Thymus (tissue), 11 donors: ENCODE data around the gene PELI2. TPM values are rescaled to one million over a fixed set of nuclear protein-coding genes. Genes with fewer than 3 reads are reported as not detected.

ENCODE experiments used
- DNase-seq, 9 donors: peaks; one replicate each; pipeline ENCODE4 v3.0.0-alpha.2; 2013; ENCODE audit warnings: low spot score in 9 of 9, low read depth in 6 of 9, missing footprints in 1 of 9
- H3K27ac ChIP-seq, 2 donors: one replicate each; pipeline ENCODE4 v1.5.1; 2013; ENCODE audit warnings: control low read depth in 1 of 2, low read depth in 1 of 2, low read length in 1 of 2, mild to moderate bottlenecking in 1 of 2, moderate library complexity in 1 of 2
- H3K27me3 ChIP-seq, 2 donors: one replicate each; pipeline ENCODE4 v1.5.1; 2013; ENCODE audit warnings: low read length in 1 of 2; ENCODE audit not compliant: control insufficient read depth in 2 of 2, insufficient read depth in 1 of 2
- H3K36me3 ChIP-seq, 2 donors: one replicate each; pipeline ENCODE4 v1.5.1; 2013; ENCODE audit warnings: low read length in 1 of 2, mild to moderate bottlenecking in 1 of 2, moderate library complexity in 1 of 2; ENCODE audit not compliant: control insufficient read depth in 2 of 2, insufficient read depth in 2 of 2
- H3K4me1 ChIP-seq, 2 donors: one replicate each; pipeline ENCODE4 v1.5.1; 2013; ENCODE audit warnings: low read length in 2 of 2; ENCODE audit not compliant: control insufficient read depth in 2 of 2, insufficient read depth in 2 of 2
- H3K4me3 ChIP-seq, 2 donors: one replicate each; pipeline ENCODE4 v1.5.1; 2013; ENCODE audit warnings: low read length in 2 of 2, control low read depth in 1 of 2, mild to moderate bottlenecking in 1 of 2
- H3K9me3 ChIP-seq, 2 donors: one replicate each; pipeline ENCODE4 v1.5.1; 2013; ENCODE audit warnings: low read length in 1 of 2, mild to moderate bottlenecking in 1 of 2; ENCODE audit not compliant: control insufficient read depth in 2 of 2, insufficient read depth in 1 of 2
- WGBS: extraction: QIAGEN DNeasy Blood & Tissue Kit; methylation state at CpG from one replicate; pipeline ENCODE4 v1.1.7; 2013; 5-methylcytosine and 5-hydroxymethylcytosine counted together
- polyA plus RNA-seq: library from polyadenylated mRNA; stranded (reverse); fragments of 200-250 nt; gene quantifications from one replicate; pipeline ENCODE4 v1.2.3, GENCODE V29; 2013
- total RNA-seq: library from RNA; stranded (reverse); fragments of 120-200 nt; gene quantifications from one replicate; pipeline ENCODE4 v1.2.4, GENCODE V29; 2013
- donor health status: healthy.

The PELI2 gene
- total and polyA plus RNA-seq, 2 donors: 8.6 to 21.1 TPM

DNA sequence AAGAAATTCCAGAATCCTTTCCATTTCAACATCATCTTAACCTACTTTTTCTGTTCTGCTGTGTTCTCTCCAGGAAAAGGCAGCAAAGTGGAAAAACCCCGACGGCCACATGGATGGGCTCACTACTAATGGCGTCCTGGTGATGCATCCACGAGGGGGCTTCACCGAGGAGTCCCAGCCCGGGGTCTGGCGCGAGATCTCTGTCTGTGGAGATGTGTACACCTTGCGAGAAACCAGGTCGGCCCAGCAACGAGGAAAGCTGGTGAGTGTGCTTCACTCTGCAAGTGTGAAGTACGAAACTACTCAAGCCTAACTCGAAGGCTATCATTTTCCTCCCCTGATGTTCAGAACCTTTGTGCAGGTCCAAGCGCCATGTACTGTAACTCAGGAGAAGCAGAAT, 172.0 kb downstream of the PELI2 start:
- DNase-seq: no peak
- 98% methylated on average over 14 of the region's 14 CpGs for WGBS
- Histone ChIP-seq H3K4me3 (no peak overlapping the region), H3K27me3 (no peaks in the 10 kb centered on the region), H3K27ac (no peak overlapping the region), H3K4me1 (no peaks in the 10 kb centered on the region), H3K36me3 (peaks cover 34 to 40% of the 10 kb centered on the region in 2 donors), H3K9me3 (no peaks in the 10 kb centered on the region)

- Histone ChIP-seq H3K27me3 (no peaks in the 10 kb centered on the region), H3K4me3 (no peak overlapping the region), H3K4me1 (no peaks in the 10 kb centered on the region), H3K36me3 (peaks cover 53 to 56% of the 10 kb centered on the region in 2 donors), H3K9me3 (no peaks in the 10 kb centered on the region), H3K27ac (no peak overlapping the region)
- no peak for DNase-seq
- WGBS: over 99% methylated on average over 3 of the region's 3 CpGs
These were observed 174.8 kb downstream of the PELI2 start for GRCh38 chr14:56292970-56293369.

DNA sequence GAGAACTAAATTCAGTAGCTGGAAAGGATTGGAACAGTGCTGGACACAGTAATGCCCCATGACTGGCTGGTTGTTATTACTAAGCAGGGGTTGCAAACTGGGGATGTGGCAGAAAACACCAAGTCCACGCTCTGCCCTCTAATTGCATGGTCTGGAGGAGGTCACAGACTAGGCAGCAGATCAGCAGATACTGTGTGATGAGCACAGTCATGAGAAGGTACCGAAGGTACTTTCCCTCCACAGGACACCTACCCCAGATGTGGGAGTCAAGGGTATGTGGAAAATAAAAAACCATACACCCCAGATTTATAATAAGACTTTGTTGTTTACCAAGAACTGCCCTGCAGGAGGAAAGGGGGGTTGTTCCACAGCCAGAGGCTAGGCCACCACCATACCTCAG, 175.3 kb downstream of the PELI2 start:
- no peaks in the 10 kb centered on the region for H3K9me3 ChIP-seq
- H3K4me1 ChIP-seq: no peaks in the 10 kb centered on the region
- 95% methylated on average over 2 of the region's 2 CpGs for WGBS
- H3K27ac ChIP-seq: no peak overlapping the region
- peaks cover 52 to 53% of the 10 kb centered on the region in 2 donors for H3K36me3 ChIP-seq
- DNase-seq: no peak
- no peak overlapping the region for H3K4me3 ChIP-seq
- H3K27me3 ChIP-seq: no peaks in the 10 kb centered on the region

DNA sequence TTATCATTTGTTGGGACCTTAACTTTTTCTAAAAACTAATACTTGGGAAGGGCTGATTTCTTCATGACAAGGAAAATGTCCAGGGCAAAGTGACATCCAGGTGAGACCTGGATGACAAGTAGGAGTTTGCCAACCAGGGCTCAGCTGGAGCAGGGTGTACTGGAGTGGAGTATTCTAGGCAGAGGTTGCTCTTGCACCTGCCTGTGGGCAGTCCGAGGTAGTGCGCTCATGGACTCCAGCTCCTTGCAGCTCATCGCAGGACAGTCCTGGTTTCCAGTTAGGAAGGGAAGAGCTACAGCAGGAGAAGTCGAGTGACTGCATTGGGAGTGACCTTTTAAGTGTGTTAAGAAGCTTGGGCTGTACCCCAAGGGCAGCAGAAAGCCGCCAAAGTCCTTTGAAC, 175.9 kb downstream of the PELI2 start:
- no peak overlapping the region for H3K27ac ChIP-seq
- H3K4me1 ChIP-seq: no peaks in the 10 kb centered on the region
- H3K4me3 ChIP-seq: no peak overlapping the region
- no peaks in the 10 kb centered on the region for H3K9me3 ChIP-seq
- H3K27me3 ChIP-seq: no peaks in the 10 kb centered on the region
- peaks cover 48 to 52% of the 10 kb centered on the region in 2 donors for H3K36me3 ChIP-seq
- WGBS: 98% methylated on average over 5 of the region's 5 CpGs
- no peak for DNase-seq

DNA sequence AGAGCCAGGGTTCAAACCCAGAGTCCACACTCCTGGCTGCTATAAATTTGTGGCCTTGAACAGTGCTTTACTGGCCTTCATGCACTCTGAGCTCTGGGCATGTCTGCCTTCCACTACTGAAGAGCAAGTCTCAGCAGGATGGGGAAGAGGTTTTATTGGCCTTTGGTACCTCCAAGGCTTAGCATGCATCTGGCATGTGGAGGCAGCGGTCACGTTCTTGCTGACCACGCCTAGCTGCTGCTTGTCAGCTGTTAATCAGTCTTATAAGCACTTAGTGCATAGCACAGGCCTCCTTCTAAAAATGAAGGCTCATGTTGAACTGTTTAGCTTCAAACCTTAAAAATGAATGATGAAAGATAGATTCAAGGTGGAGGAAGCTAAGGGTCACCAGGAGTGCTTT, 177.5 kb downstream of the PELI2 start:
- WGBS: 96% methylated on average over 3 of the region's 3 CpGs
- DNase-seq: no peak
- H3K27me3 ChIP-seq: no peaks in the 10 kb centered on the region
- peaks cover 37 to 39% of the 10 kb centered on the region in 2 donors for H3K36me3 ChIP-seq
- no peak overlapping the region for H3K27ac ChIP-seq
- H3K4me3 ChIP-seq: no peak overlapping the region
- no peaks in the 10 kb centered on the region for H3K9me3 ChIP-seq
- H3K4me1 ChIP-seq: no peaks in the 10 kb centered on the region

GRCh38 chr14:56297449-56297848, 179.2 kb downstream of the PELI2 start:
- WGBS: over 99% methylated on average over 5 of the region's 5 CpGs
- H3K36me3 ChIP-seq: peaks cover 30 to 33% of the 10 kb centered on the region in 2 donors
- H3K27me3 ChIP-seq: no peaks in the 10 kb centered on the region
- no peak overlapping the region for H3K27ac ChIP-seq
- DNase-seq: no peak
- H3K4me3 ChIP-seq: no peak overlapping the region
- H3K4me1 ChIP-seq: no peaks in the 10 kb centered on the region
- H3K9me3 ChIP-seq: no peaks in the 10 kb centered on the region

DNA sequence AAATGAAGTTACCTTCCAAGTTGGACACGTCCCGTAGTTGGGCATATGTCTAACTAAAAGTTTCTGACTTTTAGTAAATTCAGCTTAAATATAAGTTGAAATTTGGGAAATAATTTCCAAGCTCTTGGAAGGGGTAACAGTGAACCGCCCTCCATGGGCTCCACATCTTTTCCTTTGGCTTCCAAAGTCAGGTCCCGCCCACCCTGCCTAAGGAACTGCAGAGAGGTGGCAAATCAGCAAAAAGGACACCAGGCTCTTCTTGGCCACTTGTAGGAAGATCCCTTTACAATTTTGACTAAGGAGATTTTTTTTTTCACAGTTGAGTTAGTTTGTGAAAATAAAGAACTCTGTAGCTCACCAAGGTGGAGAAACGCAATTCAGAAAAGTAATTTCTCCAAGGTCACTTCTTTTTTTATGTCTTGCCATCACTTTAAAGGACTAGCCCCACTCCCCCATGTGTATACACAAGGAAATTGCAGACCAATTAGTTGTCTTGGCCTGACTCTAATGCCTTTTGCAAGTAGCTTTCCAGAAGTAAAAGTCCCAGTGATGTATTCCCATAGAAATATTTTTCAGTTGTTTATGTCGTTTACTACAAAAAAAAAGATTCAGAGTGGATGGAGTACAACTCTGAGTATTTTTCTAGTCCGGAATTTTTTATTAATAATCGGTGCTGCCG, 181.2 kb downstream of the PELI2 start:
- Histone ChIP-seq H3K9me3 (no peaks in the 10 kb centered on the region), H3K36me3 (peaks cover 24 to 28% of the 10 kb centered on the region in 2 donors), H3K4me3 (no peak overlapping the region), H3K27me3 (no peaks in the 10 kb centered on the region), H3K27ac (no peak overlapping the region), H3K4me1 (no peaks in the 10 kb centered on the region)
- DNase-seq: no peak
- WGBS: 97% methylated on average over 9 of the region's 9 CpGs

DNA sequence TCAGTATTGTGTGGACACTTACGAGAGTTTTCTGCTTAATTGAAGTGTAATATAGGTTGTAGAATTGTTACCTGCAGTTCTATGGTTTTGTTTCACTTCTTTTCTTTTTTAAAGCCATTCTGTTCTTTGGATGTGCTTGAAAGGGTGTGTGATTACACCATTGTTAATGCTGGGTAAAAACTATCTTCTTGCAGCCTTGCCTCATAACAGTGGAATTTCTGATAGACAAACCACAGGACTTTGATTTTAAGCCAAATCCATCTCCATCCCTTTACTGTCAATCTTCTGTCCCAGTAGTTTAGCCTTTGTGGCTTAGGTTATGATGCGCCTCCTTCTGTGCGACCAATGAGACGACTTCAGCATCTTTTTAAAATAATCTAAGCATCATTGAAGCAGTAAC, 182.3 kb downstream of the PELI2 start:
- Histone ChIP-seq H3K36me3 (peaks cover 17 to 19% of the 10 kb centered on the region in 2 donors), H3K4me3 (no peak overlapping the region), H3K4me1 (no peaks in the 10 kb centered on the region), H3K9me3 (no peaks in the 10 kb centered on the region), H3K27ac (no peak overlapping the region), H3K27me3 (no peaks in the 10 kb centered on the region)
- WGBS: 95% methylated on average over 4 of the region's 4 CpGs
- DNase-seq: no peak

GRCh38 chr14:56304456-56304855, 186.2 kb downstream of the PELI2 start:
- Histone ChIP-seq H3K4me3 (no peak overlapping the region), H3K4me1 (no peaks in the 10 kb centered on the region), H3K27ac (no peak overlapping the region), H3K9me3 (no peaks in the 10 kb centered on the region), H3K36me3 (no peaks in the 10 kb centered on the region), H3K27me3 (no peaks in the 10 kb centered on the region)
- 96% methylated on average over 4 of the region's 4 CpGs for WGBS
- no peak for DNase-seq
